8988T (cell line): Measurements from ENCODE around the gene NLK.
"Not testable (repeated sequence)": the region's sequence is repeated elsewhere in the genome, so short reads cannot be mapped to it uniquely, and the experiment has no call there.

ENCODE experiments used
- DNase-seq: peaks from one replicate; pipeline ENCODE4 v3.0.0; 2011

Gene NLK

DNA sequence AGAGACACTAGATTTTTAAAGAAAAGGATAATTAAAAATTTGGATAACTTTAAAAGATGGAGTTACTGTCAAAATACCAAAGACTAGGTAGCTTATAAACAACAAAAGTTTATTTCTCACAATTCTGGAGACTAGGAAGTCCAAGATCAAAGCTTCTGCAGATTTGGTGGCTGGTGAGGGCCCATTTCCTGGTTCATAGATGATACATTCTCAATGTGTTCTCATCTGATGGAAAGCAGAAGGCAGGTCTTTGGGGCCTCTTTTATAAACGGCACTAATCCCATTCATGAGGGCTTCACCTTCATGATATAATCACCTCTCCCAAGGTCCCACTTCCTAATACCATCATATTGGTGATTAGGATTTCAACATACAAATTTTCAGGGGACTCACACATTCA lies 33.7 kb downstream of the NLK start:
- DNase-seq, result no peak

DNA sequence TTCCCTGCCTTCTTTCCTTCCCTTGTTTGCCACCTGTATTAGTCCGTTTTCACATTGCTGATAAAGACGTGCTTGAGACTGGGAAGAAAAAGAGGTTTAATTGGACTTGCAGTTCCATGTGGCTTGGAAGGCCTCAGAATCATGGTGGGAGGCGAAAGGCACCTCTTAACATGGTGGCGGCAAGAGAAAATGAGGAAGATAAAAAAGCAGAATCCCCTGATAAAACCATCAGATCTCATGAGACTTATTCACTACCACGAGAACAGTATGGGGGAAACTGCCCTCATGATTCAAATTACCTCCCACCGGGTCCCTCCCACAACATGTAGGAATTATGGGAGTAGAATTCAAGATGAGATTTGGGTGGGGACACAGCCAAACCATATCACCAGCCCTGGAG lies 34.7 kb downstream of the NLK start:
- DNase-seq, result not testable (repeated sequence)

DNA sequence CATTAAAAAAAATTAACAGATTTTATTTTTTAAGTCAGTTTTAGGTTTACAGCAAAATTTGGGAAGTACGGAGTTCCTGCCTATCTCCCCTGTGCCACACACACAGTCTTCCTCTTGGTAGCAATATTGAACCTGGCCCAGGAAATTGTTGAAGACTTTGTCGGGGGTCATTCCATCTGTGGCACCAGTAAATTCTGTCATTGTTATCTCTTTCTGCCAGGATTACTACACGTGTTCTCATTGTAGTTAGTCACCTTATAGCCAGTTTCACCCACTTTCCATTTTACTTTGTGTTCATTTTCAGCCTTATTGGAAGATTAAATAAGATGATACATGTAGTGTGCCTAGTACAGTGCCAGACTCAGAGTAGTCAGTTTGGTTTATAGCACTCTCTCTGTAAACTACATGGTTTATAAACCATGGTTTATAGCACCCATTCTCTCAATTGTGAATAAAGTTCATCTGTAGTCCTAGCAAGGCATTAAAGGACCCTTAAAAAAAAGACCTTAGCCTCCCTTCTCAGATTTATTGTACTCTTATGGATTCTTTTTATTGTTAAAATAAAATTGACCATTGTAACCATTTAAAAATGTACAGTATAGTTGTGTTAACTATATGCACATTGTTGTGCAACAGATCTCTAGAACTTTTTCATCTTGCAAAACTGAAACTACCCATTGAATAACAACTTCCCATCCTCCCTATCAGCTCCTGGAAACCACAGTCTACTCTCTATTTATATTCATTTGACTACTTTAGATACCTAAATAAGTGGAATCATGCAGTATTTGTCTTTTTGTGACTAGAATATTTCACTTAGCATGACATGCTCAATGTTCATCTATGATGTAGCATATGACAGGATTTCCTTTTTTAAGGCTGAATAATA lies 36.1 kb downstream of the NLK start:
- no peak for DNase-seq

DNA sequence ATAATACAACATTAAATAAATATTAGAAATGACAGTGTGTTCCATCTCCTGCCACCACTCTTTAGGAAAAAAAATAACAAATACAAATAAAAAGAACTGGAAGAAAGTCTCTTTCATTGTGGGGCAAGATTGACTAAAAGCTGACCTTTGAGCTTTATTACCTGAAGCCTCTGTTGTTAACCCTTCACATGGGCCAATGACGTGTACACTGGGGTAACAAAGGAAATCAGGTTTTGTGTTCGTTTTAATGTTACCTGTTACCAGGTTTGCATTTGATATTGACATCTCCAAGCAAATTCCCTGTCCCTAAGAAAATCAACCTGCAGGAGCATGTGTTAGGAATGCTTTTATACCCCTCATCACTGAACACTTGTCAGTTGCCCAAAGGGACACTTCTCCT lies 39.0 kb downstream of the NLK start:
- DNase-seq, result no peak

DNA sequence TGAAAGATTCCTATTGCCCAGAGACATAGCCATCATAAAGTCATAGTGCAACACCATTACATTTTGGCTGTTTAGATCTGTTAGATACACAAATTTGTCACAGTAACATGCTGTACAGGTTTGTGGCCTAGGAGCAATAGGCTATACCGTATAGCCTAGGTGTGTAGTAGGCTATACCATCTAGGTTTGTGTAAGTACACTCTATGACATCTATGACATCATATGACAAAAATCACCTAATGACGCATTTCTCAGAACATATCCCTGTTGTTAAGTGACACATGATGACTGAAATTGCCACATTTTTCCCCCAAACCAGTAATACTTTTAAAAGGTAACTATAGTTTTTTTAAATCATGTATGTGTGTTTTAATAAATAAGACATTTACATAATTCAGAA lies 43.3 kb downstream of the NLK start:
- no peak for DNase-seq

DNA sequence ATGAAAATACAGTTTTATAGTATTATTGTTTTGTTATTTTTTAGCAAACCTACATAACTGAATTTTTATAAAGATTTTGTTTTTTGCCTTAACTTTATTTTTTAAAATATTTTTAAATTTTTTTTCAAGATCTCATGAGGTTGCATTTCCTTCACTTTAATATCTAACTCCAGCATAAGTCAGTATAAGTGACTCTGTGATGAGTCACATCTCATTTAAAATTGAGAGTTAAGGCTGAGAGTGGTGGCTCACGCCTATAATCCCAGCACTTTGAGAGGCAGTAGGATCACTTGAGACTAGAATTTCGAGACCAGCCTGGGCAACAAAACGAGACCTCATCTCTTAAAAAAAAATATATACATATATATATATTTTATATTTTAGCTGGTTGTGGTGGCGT lies 44.0 kb downstream of the NLK start:
- no peak for DNase-seq

DNA sequence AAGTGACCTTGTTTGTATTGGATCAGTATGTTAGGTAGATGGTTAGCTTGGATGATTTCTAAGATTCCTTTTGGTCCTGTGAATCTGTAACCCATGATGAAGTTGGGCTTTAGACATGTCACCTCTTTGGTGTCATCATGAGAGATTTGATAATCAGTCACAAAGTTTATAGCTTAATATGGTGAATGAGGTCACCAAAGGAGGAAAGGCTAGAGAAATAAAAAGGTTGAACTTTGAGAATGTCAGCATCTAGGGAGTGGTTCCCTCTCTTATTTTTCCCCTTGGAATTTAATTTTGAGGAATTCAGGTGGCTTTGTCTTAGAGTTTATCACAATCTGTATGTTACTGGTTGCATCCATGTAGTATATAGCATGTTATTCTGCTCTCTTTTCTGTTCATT lies 45.3 kb downstream of the NLK start:
- no peak for DNase-seq

DNA sequence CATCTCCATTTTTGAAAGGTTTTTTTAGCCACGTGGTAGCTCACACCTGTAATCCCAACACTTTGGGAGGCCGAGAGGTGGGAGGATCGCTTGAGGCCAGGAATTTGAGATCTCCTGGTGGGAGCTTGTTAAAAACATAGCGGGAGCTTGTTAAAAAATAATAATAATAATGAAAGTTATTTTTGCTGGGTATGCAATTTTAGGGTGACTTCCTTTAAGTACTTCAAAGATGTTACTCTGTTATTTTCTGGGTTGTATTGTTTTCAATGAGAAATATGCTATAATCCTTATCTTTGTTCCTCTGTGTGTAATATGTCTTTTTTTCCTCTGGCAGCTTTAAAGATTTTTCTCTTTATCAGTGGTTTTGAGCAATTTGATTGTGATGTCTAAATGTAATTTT lies 48.1 kb downstream of the NLK start:
- DNase-seq, result no peak

DNA sequence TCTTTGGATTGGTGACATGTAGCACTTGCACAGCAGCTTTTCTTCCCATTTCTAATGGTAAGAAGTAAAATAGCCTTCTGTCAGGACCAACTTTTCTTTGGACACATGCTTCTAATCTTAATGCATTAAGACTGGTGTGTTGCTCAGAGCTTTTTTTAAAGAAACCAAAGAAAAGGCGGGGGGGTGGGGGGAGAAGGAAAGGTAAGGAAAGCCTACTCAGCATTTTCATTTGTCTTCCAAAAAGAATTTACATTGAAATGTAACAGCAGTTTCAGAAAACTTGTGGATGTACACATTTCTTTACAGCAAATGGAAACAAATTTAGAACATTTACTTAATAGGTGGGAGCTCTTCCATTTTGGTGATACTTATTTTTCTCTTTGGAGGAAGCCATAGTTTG lies 49.6 kb downstream of the NLK start:
- DNase-seq, result no peak

DNA sequence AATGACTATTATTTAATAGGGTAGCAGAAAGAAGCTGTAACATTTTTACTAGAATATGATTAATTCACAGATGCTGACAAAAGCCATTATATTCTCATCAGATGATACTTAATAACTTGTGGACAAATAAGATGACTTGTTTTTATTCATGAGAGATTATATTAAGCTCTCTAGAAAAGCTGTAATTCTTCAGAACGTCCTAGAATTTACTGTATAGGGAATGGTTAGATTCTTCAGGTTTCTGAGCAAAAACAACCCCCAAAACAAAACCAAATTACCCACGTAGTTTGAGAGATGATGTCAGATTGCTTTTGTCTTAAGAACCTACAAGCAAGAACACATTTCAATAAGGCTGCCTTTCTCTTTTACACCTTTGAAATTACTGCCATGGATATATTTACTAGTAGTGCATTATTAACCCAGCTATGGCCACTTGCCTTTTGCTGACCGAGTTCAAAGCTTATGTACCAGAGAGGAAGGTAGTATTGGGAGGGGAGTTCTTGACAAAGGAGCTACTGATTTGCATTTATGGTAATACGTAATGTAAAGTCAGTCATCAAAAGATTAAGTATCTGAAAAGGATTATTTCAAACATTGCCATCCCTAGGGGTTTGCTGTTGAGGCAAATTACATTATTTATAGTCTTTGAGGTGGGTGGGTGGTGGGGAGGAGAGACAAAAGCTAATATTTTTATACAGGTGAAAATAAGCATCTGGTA lies 51.7 kb downstream of the NLK start:
- no peak for DNase-seq

DNA sequence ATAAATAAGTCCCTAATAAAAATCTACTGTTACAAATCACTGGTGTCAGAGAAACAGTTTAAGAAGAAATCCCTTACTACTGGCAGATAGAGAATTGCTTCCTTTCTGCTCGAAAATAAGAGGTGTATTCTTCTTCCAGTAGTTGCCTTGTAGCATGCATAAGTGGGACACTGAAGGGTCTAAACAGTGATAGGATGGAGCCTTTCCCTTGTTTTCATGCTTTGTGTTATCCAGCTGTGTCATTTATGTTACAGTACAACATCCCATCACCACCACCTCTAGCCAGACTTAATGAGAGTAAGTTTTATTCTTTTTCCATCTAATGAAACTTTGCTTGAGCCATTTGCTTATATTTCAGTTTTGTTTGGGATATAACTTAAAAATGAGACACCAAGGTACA lies 54.3 kb downstream of the NLK start:
- DNase-seq, result no peak

DNA sequence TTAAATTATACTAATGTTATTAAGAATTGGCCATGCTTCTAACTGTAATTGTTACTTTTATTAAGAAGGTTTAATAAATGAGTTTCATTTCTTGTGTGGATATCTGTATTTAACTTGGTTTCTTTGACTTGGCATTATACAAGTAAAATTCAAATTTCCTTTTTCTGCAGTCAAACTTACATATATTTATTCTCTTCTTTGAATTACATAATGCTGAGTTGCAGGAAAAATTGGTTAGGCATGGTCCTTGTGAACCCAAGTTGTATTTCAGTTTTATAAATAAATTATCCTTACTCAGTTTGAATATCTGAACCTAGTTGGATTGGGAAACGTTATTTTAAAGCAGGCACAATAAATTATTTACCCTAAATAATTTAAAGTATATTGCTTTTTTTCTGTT lies 54.8 kb downstream of the NLK start:
- DNase-seq, result no peak

DNA sequence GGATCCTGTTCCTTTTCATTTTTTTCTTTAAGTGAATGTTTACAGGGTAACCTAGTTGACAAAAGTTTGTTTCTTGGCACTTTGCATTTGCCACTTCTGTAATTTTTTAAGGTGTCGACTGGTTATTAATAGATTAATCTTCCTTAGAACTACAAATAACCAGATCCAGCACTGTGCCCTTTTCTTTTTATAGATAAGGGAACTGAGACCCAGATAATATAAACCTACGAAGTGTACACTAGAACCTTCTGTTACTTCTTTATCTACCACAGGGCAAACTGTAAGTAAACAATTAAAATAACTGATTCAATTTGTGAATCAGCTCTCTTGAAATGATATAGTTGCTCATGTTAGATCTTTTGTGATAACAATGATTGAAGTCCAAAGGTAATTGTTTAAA lies 55.4 kb downstream of the NLK start:
- DNase-seq, result no peak

DNA sequence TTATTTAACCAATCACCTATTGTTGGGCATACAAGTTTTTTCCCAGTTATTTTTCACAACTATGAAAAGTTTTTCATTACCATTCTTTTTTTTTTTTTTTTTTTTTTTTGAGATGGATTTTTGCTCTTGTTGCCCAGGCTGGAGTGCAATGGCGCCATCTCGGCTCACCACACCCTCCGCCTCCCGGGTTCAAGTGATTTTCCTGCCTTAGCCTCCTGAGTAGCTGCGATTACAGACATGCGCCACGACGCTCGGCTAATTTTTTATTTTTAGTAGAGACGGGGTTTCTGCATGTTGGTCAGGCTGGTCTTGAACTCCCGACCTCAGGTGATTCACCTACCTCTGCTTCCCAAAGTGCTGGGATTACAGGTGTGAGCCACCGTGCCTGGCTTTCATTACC lies 56.1 kb downstream of the NLK start:
- DNase-seq, result not testable (repeated sequence)

DNA sequence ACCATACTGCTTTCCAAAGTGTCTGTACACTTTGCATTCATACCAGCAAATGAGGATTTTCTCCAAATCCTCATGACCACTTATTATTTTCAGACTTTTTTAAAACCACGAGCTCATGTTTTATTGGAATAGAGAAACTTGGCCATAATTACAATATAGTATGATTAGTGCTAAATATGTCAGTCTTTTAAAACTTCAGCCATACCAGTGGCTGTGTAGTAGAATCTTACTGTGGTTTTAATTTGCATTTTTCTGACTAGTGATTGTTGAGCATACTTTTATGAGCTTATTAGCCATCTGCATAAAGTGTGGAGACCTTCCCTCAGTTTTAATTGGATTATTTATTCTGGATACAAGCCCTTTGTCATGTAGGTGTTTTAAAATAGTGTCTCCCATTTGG lies 57.8 kb downstream of the NLK start:
- DNase-seq, result no peak

DNA sequence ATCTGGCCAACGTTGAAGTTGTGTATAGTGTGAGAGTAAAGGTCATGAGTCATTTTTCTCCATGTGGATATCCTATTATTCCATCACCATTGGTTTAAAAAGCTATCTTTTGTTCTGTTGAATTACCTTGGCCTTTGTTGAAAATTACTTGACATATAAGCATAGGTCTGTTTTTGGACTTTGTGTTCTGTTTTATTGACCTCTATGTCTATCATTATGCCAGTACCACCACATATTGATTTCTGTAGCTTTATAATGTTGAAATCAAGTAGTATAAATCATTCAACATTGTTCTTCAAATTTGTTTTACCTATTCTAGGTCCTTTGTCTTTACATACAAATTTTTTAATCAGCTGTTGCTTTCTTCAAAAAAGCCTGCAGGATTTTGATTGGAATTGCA lies 58.5 kb downstream of the NLK start:
- no peak for DNase-seq

DNA sequence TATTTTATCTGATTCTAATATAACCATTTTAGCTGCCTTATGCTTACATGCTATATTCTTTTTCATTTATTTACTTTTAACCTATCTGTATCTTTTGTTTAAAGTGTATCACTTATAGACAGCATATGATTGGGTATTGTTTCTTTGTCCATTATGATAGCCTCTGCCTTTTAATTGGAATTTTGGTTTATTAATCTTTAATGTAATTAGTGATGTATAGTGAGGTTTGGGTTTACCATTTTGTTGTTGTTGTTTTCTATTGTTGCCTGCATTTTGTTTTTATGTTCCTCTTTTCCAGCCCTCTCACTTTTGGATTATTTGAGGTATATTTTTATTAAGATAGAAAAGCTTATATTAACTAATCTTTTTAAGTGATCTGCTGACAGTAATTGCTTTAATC lies 59.4 kb downstream of the NLK start:
- DNase-seq, result no peak

DNA sequence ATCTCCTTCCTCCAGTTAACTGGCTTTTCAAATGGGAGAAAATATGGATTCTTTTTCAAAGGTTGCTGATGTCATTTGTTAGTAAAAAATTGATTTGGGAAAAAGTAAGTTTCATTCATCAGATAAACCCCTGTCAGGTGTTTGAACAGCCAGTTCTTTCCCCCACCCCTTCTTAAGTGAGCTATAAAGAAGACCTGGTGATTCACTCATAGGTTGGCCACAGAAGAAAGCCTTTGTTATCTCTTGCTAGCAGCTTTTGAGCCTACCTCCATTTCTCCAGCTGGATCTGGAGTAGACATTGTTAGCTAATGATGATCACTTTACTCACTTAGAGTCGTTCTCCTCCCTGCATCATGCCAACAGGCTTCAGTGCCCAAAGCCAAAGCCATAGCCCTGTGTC lies 63.0 kb downstream of the NLK start:
- DNase-seq, result no peak

DNA sequence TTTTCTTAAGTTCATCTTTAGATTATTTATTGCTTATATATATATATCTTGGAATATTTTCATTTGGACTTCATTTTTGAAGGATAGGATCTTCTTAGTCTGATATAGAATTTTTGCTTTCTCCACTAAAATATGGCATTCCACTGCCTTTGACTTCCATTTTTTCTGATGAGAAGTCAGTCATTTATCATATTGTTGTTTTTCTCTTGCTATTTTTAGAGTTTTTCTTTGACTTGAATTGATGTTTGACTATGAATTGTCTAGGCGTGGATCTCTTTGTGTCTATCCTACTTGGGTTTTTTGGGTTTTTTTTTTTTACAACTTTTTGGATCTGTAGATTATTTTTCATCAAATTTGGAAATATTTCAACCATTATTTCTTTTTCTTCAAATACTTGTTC lies 67.7 kb downstream of the NLK start:
- no peak for DNase-seq

DNA sequence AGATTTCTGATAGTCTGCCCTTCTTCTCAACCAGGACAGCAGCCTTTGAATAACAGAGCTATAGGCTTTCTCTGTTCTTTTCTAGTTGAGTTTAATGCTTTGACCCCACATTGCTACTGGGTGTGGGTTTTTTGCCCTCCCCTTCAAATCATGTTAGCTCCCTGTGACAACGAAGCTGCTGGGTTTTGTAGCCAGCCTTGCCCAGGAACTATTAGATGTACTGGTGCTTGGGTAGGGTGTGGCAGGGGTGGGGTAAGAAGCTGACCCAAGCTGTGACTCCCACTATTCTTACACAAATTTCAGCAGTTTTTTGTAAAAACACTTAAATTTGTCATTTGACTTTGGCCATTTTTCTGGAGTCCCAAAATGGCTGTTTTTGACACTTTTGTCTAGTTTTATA lies 69.7 kb downstream of the NLK start:
- no peak for DNase-seq

DNA sequence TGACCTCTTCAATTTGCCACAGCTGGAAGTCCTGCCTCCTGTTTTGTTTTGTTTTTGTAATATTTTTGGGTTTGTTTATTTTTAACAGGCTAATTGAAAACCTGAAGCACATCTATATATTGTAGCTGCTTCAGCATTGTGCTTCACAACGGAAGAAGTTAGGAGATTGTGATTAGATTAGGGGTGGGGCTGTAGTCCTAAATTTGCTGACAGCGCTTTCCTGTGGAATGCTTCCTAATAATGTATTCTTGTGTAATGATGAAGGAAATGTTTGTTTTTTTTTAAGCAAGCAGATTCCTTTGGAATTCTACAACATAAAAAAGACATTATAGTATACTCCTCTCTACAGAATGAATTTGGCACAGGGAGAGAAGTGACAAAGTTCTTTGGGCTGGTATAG lies 70.1 kb downstream of the NLK start:
- no peak for DNase-seq

DNA sequence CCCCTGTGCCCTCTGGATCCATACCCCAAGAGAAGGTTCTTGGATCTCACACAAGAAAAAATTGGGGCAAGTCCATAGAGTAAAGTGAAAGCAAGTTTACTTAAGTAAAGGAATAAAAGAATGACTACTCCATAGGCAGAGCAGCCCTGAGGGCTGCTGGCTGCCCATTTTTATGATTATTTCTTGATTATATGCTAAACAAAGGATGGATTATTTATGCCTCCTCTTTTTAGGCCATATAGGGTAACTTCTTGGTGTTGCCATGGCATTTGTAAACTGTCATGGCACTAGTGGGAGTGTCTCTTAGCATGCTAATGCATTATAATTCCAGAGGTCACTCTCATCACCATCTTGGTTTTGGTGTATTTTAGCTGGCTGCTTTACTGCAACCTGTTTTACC lies 70.8 kb downstream of the NLK start:
- DNase-seq, result no peak

DNA sequence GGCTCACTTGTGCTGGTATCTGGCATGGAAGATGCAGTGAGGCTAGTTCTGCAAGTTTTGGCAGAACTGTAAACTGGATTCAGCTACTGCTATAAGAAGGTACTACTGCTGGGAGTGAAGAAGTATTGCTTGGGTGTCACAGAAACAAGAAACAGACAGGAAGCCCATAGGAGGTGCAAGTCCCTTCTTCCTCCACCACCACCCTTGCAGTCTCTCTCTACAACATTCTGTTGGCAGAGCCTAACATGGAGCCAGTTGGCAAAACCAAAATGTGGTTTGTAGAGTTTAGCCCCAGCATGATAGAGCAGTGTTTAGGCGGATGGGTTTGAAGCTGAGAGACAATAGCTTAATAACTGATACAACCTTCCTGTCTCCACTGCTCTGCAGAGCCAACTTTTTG lies 72.6 kb downstream of the NLK start:
- no peak for DNase-seq

DNA sequence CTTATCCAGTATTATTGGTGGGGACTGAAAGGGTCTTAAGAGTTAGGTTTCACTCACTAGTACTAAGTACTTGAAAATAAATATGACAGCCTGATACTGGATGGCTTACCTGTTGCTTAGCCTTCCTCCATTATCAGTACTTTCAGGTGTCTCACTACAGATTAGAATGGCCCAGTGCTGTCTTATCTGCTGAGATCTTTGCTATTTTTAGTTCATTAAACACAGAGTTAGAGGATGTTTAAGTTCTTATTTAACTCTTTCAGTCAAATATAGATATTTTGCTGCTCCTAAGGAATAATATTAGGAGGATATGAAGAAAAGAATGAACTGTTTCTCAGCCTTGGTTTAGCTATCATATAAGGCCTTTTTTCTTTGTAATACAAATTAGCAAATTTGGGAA lies 74.8 kb downstream of the NLK start:
- no peak for DNase-seq

DNA sequence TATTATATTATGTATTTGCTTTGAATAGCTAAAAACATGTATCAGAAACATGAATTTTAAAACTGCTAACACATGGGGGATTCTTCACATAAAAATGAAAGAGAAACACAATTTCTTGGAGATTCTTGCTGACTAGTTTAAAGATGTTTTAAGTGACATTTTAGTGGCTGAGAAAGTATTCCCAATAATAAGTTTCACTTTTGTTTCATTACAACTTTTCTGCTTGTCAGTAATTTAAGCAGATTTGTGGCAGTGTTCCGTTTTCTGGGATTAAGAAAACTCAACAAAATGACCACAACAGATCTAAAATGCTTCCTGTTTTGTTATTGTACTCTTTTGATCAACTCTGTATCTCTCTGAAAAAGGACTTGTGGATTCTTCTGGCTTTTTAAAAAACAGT lies 75.9 kb downstream of the NLK start:
- no peak for DNase-seq
